SK-N-DZ (cell line): ENCODE data around the gene CCL1.

Source experiments
- DNase-seq: peaks from one replicate; pipeline ENCODE4 v3.0.0-alpha.2; 2015; ENCODE audit warnings: low spot score

The CCL1 gene

DNA sequence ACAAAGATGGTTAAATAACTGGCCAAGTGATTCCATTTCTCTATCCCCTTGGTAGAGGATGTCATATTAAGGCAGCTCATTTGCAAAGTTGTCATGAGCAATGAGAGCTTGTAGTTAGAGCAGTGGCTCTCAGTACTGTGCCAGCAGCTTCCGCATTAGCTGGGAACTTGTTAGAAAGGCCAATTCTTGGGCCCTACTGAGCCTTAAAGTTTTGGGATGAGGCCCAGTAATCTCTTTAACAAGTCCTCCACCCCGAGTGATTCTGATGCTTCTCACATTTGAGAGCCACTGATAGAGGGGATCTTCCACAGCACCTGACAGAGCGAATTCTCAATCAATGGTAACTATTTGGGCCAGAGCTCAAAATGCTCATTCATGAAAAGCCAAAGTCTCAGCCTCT lies 20.2 kb upstream of the CCL1 start:
- DNase-seq, result no peak

DNA sequence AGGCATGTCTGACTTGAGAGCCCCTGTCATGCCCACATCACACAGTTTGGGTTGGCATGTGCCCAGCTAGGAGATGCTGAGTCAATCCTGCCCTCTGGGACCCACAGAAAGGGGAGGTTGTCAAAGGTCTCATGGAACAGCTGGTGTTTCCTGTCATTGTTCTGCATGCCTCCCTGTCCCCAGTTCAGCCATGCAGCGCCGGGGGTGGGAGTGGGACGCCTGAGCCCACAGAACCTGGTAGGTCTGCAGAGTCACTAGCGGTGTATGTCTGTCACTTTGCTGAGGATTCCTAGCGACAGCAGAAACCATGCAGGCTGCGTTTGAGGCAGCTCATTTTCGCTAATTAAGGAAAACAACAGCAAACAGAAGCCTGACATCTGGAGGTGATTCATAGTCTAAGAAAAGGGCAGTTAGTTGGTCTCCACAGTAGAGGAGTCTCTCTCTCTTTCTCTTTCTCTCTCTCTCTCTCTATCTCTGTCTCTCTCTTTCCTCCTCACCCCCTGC lies 19.6 kb upstream of the CCL1 start:
- no peak for DNase-seq

DNA sequence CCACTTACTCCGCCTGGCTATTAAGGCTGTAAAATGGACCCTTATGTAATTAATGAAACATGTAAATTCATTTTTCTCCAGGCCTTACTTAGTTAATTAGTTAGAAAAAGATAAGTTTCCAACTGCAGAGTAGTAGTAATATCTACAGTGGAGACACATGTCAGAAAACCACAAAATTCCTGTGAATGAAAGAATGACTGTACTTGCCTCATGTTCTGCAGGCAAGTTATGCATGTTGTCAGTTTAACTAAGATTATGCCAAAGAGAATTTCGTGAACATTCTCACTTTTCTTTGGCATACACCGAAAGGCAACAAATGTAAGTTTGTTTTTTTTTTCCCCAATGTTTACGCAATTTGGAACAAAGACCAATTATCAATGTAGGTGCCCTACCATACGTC lies 16.8 kb upstream of the CCL1 start:
- DNase-seq, result no peak

DNA sequence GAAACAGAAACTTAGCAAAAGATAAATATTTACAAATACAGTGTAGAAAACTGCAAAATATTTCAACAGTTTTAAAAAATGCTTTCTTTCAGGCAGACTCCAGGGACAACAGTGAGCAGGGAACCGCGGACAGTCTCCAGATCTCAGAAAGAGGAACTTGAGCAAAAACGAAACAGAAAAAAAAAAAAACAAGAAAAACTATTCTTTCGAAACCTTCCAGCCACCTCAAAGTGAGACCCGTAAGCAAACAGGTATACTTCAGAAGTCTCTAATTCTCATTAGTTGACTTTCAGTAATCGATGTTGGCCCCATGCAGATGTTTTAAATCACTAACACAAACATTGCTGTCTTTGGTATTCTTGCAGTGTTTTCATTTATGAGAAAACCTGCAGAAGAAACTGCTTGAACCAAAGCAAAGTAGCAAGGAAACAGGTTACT lies 15.7 kb upstream of the CCL1 start:
- no peak for DNase-seq

DNA sequence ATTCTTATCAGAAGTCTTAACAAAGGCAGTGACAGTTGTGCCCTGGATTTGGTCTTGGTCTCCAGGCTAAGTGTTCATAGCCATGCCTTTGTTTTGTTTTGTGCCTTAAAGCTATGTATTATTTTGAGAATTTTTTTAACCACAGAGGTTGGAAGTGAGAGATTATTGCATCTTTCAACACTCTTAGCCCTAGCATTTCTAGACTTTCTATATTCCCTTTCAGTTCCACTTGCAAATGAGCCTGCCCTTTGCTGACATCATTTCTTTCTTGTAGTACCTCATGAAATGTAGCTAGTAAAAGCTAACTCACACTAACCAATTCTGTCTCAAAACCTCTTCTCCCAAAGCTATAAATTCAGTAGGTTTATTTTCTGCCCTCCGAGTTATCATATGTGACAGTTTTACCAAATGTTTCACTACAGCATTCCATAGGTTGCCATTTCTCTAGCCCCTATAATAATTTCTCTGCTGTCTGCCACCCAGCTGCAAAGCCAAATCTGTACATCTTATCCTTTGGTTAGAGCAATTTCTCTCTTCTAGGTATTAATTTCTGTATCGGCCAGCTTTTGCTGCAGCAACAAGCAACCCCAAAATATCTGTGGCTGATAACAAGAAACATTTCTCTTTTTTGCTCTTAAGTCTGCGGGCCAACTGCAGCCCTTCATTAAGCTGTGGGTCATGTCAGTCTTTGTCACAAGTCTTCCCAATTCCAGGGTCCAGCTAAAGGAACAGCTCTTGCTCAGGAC lies 14.2 kb upstream of the CCL1 start:
- DNase-seq, result no peak

DNA sequence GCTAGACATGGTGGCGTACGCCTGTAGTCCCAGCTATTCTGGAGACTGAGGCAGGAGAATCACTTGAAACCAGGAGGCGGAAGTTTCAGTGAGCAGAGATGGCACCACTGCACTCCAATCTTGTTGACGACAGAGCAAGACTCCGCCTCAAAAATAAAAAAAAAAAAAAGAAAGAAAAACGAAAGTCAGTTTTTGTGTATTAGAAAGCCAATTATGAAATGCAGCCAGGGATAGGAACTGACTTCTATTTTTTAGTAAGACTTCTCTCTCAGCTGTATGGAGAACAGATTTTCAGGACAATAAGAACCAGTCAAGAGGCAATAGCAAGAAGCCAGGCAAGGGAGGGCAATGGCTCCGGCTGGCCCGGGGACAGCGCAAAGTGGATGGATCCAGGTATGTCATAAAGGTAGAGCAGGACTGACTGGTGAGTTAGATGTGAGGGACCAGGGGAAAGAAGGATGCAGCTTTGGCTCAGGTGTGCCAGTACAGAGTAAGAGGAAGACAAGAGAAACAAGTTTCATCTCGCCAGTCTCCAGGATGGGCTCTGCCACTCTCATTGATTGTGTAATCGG lies 12.5 kb upstream of the CCL1 start:
- no peak for DNase-seq

DNA sequence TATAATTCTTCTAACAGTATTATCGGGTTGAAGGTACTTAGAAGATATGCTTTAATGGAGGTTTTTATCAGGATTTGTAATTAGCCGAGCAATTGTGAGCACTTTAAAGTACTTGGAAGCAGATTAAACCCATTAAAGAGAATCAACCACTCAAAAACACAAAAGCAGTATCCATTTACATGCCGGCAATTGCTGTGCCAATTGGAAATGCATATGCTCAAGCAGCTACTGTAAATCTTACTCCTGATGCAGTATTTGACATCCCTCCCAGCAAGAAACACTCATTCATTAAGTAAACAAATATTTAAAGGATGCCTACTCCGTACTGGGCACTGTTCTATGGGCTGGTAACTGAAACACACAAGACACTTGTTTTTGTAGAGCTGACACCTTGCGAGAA lies 11.4 kb upstream of the CCL1 start:
- DNase-seq, result no peak

DNA sequence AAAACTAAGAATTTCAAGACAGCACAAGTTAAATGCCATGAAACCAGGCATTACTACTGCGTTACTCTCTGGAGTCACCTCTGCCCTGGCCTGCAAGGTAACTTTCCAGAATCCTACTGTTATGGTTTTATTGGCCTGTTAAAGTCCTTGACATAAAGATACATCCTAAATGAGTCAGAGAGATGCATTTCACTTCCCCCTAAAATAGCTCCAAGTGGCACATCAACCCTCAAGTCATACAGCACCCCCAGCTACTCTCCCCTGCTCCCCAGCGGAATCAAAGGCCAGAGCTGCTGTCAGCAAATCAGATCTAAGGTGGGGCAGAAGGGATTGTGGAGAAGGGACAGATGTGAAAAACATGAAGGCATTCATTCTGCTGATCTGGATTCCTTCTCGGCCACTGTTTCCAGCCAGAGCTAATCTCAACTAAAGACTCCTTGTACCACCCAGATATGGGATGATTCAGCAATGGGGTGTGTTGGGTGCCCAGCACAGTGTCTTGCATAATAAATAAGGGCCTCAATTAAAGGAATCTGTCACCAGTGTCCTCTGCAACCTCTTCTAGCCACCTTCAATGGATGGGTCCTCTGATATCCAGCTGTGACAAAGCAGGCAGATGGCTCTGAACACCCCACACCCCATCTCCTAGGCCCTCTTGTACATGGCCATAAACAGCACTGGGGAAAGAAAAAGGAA lies 8.5 kb upstream of the CCL1 start:
- DNase-seq, result no peak

DNA sequence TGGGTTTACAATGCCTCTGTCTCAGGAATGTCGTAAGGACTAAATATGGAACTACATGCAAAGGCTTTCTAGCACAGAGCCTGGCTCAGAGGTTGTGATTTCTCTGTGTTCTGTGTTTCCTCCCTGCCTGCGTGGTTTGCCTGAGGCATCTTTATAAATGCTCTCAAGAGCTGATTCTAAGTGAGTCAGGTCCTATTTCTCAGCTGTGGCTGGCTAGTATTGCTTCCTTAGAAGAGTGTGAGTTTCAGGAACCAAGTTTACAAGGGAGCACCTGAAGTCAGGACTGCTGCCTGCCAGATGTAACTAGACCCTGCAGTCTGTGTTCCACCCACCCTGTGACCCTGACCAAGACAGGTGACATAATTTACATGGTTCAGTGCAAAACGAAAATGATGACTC lies 8.0 kb upstream of the CCL1 start:
- no peak for DNase-seq

DNA sequence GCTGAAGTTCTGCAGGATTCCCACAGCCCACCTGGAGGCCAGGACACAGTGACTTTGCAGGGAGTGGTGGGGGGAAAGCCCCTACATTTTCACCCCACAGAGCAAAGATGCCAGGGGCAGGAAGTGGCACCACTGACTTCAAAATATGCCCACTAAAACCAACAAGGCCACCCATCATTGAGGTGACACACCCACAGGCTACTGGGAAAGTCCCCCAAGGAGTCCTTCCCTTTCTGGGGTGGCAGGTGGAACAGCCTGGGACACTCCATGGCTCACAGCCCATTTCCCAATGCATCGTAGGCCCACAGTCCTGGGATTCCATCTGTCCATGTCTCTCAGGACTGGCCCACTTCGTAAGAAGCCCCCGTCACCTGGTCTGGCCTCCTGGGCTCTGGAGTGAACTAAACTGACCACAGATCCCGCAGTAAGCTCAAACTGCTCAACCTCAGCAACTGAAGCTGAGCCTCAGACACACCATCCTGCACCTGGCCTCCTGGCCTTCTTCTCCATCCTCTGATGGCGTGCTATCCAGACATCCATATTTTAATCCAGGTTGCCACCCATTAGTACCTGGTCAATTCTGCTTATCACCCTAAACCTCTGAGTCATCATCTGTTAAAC lies 7.5 kb upstream of the CCL1 start:
- DNase-seq, result no peak

DNA sequence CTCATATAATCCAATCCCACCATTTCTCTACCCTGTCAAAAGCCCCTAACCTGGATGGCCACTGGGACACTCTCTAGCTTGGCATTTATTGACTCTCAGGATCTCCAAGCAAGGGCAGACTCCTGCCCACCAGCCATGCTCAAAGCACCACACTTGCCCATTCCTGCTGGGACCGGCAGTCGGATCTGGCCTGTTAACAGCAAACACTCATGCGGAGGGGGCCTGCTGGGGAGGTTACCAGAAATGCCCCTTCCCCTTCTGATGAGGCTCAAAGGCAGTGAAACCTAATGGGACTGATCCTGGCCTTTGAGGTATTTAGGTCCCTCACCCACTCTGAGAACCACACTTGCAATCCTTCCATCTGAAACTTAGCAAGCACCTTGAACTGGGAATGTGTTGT lies 6.5 kb upstream of the CCL1 start:
- no peak for DNase-seq

DNA sequence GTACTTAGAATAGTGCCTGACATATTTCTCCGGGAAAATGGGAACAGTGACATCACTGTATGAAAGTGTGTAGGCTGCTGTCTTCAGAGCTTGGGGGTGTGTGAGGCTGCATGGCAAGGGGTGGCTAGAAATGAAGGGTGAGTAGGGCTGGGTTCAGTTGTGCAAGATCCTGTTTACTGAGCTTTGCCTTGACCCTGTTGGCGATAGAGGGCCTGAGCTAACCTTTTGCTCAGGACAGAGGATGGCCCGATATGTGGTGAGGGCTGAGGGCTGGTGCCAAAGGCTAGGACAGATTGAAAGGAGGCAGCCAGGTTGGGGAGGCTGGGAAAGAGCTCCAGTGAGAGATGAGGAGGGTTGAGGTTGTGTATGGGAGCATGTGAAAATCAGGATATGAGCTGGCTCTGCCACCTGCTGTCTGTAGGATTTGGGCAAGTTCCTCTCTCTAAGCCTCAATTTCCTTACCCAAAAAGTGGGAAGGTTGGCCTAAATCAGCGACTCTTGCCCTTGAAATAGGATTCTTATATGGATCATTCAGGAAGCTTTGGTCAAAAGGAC lies 6.0 kb upstream of the CCL1 start:
- no peak for DNase-seq

DNA sequence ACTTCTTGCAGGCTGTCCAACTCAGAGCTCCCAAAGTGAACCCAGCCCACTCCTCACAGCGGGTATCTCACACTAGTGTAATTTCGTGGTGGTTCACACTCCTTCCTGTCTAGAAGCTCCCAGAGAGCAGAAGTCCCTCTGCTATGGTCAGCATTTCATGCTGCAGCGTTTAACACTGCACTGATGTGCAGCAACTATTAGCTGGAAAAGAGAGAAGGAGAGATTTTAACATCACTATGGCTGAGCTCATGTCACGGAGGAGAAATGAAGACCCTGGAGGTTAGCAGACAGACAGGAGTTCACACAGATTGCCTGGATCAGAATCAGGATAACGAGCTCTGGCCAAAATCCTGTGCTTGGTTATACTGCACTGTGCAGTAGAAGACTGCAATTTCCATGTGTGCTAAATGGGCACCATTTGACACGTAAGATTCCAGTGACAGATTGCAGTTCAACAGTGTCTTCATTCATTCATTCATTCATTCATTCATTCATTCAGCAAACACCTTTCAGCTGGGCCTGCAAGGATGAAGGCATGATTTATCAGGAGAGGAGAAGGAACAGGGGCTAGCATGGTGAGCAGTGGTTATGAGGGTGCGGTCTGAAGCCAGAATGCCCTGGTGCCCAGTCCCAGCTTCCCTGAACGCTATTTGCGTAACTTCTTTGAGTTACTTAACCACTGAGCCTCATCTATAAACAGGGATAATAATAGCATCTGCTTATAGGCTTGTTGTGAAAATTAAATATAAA lies 5.3 kb upstream of the CCL1 start:
- DNase-seq, result no peak

DNA sequence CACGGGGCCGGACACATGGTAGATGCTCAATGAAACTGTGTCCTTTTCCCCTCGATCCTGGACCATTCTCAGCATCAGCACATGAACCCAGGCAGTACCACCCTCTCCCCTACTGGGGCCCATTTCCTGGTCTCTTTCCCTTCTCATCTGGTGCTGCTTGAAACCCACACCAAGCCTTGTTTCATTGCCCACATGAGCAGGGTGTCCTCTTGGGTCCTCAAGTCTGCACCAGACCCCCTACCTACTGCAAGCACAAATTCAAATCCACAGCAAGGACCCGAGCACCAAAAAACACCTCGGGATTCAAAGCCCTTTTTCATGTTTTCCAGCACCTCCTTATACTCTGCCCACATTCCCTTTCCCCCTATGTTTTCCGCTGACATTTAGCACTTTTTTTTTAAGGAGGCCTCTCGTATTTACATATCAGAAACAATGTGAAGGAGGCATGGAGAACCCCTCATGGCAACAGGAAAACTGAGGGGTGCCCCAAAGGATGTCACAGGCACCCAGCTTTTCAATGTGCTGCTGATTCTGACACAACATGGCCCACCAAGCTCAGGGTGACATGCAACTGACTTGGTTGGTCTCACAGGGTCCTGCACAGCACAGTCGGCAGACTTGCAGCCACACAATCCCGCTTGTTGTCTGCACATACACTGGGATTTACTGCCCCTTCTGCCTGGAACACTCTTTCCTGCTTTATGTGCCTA lies 4.6 kb upstream of the CCL1 start:
- DNase-seq, result no peak

DNA sequence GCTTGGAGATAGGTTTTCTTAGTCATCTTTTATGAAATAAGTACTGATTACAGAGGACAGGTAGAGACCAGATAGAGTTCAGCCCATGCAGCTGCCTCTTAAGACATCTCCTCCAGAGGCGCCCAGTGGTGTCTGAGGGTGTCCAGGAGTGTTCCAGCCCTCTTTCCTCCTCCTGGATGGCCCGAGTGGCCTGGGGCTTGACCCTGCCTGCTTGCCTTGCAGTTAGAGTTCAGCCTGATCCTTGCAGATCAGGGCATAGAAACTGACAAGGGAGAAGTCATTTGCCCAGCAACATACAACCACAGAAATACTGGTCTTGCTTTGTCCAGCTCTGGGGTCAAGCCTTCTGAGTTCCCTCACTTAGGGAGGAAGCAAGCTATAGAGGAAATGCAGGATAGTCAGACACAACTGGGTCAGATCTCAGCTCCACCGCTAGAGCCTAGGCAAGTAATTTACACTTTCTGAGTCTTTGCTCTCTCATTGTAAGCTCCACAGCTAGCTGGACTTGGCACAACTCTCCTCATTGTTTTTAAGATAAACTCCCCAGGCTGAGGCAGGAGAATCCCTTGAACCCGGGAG lies 3.6 kb upstream of the CCL1 start:
- DNase-seq, result no peak

DNA sequence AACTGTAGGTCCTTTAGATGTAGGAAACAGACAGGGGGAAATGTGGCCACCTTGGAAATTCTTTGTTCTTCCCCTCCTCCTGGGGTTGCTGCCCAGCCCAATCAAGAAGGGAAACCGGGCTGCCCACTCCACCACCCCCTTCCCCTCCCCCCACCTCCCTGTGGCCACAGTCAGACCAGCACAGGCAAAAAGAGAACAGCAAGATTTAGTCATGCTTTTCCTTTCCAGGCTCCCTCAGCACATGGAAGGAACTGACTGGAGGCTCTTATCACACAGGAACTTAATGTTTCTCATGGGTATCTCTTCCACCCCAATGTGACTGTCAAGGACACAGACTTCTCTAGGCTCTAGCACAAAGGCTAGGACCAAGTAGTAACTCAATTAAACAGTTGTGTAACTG lies 3.0 kb upstream of the CCL1 start:
- no peak for DNase-seq

DNA sequence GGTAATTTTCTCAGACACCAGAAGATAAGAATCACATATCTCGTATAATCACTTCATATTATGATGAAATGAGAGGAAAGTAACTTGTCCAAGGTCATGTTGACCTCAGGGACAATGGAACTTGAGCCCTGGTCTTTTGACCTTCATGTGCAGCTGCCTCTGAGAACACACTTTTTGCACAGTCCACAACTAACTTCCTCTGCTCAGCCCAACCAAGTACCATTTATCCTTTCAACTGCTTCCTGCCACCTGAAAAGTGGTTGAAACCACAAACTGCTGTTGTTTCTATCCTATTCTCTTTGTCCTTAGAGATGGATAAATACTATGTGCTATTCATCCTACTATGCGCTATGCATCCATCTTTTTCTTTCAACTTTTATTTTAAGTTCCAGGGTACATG lies 2.3 kb upstream of the CCL1 start:
- no peak for DNase-seq

DNA sequence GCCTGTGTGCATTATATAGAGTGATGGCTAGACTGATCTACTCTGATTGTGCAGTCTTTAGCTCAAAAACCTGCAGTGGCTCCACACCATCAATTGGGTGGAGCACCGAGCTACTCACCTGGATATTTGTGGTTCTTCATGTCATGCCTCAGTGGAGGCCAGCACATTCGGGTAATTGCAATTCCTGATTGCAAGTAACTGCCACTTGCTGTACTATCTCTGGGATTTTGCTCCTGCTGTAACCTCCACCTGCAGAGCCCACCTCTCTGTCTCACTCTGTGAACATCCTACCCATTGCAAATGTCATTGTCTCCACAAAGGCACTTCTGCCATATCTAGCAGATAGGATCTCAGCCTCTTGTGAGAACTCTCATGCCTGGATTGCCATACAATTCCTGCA lies 1.7 kb upstream of the CCL1 start:
- no peak for DNase-seq

DNA sequence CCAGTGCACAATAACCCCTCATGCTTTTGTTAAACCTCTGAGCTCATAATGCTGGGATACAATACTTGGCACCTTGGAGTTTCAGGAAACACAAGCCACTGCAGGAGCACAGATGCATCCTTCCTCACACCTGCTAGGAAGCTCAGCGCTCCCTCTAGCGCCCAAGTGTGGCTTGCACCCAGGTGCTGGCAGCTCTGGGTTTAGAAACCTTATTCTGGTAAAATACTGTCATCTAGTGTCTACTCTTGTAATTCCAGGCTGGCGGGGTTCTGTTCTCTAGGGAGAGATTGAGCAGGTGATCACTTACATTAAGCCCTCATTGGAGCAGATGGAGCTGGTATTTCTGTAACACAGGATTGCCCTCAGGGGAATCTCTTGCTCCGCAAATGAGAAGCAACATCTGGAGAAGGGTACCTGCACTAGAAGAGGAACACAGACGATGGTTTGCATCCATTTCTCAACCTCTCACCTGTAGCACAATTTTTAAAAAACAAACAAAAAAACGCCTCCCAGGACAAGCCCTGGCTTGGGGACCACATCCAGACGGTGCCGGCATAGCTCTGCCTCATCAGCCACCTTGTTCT lies 1.5 kb downstream of the CCL1 start:
- DNase-seq, result peak; percentile 83
